Embryonic facial prominence (tissue), 1 donor: ENCODE measurements around the gene ATL1.
"Not testable (repeated sequence)": the region's sequence is repeated elsewhere in the genome, so short reads cannot be mapped to it uniquely, and the experiment has no call there.

Source experiments
- DNase-seq: peaks from one replicate; pipeline ENCODE4 v3.0.0-alpha.2; 2016; ENCODE audit errors: extremely low spot score

The ATL1 gene

GRCh38 chr14:50534416-50534815 lies 25.5 kb upstream of the ATL1 start:
- DNase-seq, result no peak

DNA sequence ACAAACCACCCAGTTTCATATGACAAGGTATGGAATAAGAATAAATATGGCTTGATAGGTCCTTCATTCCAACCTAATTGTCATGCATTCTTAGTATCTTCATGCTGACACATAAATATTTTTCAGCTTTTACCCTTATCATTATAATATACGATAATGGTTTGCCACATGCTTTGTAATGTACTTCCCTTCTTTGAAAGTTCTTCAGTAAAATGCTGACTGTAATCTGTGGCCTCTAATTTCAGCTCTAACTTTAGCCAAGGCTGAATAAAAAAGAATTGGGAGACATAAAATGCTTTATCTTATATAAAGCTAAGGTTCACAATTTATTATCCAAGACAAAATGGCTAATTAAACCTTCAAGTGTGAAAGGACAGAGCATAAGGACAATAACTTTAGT lies 24.9 kb upstream of the ATL1 start:
- DNase-seq, result no peak

GRCh38 chr14:50538034-50538433 lies 21.9 kb upstream of the ATL1 start:
- DNase-seq, result not testable (repeated sequence)

GRCh38 chr14:50539051-50539450 lies 20.9 kb upstream of the ATL1 start:
- no peak for DNase-seq

GRCh38 chr14:50541159-50541567 lies 18.8 kb upstream of the ATL1 start:
- DNase-seq, result no peak

DNA sequence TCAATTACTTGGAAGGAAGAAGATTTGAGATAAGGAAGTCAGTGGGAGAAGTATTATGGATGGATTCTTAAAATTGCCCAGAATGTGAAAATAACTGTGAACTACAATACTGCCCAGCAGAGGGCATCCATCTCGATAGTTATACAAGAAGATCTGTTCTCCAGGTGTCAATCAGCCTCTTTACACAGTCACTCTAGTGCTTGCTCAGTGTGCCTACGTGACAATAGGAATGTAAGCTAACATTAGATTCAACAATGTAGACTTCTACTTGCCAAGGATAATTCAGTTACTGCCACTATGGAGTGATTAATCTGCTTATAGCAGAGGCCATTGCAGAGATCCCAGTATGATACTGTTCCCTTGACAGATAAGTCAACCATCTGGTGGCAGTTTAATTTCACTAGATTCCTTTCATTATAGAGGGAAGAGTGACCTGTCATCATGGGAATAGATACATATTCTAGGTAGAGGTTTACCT lies 17.0 kb upstream of the ATL1 start:
- DNase-seq, result no peak

GRCh38 chr14:50544911-50545310 lies 15.0 kb upstream of the ATL1 start:
- no peak for DNase-seq

DNA sequence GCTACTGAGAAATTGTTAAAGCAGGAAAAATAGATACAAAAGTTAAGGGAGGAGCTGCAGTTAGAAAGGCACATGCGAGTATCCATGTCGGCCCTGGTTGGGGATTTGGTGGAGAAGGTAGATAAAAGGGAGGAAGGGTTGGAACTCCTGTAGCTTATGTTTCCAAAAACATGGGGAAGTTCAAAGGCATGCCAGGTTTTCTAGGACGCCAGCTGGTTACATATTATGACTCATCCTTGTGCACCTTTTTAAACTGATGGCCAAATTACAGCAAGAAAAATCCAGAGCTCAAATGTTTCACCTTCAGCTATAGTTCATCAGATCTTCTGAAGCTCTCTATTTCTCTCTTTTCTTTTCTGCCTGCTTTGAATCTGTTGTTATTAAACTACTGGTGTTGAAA lies 14.3 kb upstream of the ATL1 start:
- DNase-seq, result no peak

DNA sequence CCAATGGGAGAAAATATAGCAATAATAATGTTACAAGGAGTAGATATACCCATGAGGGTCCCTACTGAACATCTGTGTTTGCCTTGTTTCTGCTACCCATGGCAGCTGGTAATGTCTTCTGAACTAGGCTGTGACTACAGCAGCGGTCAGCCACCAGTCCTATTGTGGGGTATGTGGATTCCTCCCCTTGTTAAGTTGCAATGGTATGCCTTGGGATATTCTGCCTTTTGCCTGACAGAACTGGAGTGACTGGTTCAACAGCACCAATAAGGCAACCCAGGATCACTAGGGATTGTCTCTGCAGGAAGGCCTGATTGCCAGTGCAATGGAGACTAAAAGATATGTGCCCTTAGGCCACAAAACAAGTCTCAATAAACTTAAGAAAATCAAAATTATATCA lies 9.7 kb upstream of the ATL1 start:
- DNase-seq, result no peak

DNA sequence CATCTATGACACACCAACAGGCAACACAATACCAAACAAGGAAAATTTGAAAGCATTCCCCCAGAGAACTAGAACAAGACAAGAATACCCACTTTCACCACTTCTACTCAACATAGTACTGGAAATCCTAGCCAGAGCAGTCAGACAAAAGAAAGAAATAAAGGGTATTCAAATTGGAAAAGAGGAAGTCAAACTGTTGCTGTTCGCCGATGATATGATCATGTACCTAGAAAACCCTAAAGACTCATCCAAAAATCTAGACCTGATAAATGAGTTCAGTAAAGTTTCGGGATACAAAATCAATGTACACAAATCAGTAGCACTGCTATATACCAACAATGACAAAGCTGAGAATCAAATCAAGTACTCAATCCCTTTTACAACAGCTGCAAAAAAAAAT lies 8.1 kb upstream of the ATL1 start:
- no peak for DNase-seq

DNA sequence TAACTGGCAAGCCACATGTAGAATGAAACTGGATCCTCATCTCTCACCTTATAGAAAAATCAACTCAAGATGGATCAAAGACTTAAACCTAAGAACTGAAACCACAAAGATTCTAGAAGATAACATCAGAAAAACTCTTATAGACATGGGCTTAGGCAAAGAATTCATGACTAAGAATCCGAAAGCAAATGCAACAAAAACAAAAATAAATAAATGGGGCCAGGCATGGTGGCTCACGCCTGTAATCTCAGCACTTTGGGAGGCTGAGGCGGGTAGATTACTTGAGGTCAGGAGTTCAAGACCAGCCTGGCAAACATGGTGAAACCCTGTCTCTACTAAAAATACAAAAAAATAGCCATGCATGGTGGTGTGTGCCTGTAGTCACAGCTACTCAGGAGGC lies 7.1 kb upstream of the ATL1 start:
- not testable (repeated sequence) for DNase-seq

GRCh38 chr14:50560931-50561285 lies 963 bp downstream of the ATL1 start:
- DNase-seq, result no peak

- no peak for DNase-seq
These were observed 2.9 kb downstream of the ATL1 start for GRCh38 chr14:50562841-50563240.

DNA sequence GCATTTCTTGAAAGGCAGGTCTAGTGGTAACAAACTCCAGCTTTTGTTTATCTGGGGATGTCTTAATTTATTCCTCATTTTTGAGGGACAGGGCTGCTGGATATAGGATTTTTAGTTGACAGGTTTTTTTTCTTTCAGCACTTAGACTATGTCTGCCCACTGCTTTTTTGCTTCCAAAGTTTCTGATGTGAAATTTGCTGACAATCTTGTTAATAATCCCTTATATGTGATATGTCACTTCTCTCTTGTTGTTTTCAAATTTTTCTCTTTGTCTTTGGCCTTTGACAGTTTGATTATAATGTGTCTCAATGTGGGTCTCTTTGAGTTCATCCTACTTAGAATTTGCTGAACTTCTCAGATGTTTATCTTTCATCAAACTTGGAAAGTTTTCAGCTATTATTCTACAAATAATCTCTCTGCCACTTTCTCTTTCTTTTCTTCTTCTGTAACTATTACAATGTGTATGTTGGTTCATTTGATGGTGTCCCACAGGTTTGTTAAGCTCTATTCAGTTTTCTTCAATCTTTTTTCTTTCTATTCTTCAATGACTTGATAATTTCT lies 9.8 kb downstream of the ATL1 start:
- DNase-seq, result no peak

GRCh38 chr14:50573862-50574261 lies 13.9 kb downstream of the ATL1 start:
- DNase-seq, result no peak

DNA sequence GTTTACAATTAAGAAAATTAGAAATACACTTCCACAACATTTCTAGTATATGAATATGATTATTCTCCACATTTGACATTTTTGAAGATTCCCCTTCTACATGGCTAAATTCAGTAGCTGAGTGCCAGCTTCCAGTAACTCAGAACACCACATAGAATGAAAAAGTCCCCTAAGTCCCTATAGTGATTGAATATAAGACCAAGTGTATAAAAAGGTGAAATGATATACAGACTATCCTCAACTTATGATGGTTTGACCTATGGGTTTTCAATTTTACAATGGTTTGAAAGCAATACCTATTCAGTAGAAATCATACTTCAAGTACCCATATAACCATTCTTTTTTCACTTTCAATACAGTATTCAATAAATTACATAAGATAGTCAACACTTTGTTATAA lies 15.8 kb downstream of the ATL1 start:
- no peak for DNase-seq

DNA sequence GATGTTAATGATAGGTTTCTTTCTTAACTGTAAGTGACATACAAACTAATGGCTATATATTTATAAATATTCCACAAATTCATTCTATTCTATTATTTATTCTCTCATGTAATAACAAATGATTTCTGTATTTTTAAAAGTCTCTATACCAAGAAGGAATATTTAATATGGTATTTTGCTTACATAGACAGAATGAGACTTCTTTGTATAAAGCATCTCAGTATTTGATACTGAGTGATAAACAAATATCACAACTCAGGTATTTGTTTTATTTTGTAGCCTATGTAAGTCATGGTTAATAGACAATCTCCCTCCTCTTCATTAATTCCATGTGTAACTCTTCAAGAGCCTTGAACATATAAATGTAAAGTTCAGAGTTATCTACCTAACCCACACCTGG lies 18.0 kb downstream of the ATL1 start:
- DNase-seq, result no peak

DNA sequence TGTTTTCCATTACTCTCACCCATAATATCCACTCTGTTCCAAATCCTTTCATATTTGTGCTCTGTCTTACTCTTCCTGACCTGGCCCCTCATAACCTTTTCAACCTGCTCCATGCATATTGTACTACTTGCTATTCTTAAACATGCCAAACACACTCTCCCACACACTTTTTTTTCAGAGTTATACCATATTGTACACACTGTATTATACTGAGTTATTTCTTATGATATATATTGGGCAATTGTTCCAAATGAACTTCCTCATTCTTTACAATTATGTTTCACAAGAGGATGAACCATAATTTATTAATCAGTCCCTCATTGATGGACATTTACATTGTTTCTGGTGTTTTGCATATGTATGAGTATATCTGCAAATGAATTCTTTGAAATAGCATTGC lies 18.5 kb downstream of the ATL1 start:
- no peak for DNase-seq

DNA sequence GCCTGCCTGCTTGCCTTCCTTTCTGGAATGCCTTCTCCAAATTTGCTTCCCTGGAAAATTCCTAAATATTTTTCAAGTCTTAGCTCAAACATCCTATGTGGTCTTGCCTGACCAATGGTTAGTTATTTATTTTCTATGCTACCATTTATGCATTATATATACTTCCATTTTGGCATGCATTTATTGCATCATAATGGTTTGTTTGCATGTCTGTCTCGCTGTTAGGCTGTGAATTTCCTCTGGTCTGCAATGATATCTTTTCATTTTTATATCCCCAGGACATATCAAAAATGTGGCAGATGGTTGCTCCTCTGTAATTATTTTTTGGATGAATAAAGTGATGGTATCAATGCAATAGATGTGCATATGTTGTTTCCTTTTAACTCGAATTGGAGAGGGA lies 30.5 kb downstream of the ATL1 start:
- DNase-seq, result no peak

GRCh38 chr14:50594577-50595316 lies 34.8 kb downstream of the ATL1 start:
- no peak for DNase-seq

DNA sequence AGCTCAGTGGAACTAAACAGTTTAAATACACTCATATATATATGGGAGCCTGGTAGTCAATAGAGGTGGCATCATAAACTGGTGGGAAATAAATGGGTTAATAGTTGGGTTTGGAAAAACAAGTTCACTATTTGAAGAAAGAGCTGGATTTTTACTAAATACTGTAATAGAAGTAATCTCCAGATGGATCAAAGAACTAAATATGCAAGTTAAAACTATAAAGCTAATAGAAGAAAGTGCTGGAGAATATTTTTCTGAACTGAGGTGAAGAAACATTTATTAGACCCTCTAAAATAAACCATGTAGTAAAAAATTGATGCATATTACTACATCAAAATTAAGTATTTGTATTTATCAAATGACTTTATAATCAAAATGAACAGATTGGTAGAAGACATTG lies 38.8 kb downstream of the ATL1 start:
- no peak for DNase-seq

GRCh38 chr14:50599700-50600444 lies 39.9 kb downstream of the ATL1 start:
- DNase-seq, result no peak

GRCh38 chr14:50600849-50601248 lies 40.9 kb downstream of the ATL1 start:
- no peak for DNase-seq
